GM19438 (cell line): Measurements from ENCODE around the gene SLC15A1.

Source experiments
- ATAC-seq: cut with Tn5 transposase; IDR thresholded peaks from one replicate; pipeline ENCODE4 v1.9.1; 2021; ENCODE audit warnings: low read depth; ENCODE audit not compliant: unreplicated experiment

Gene SLC15A1

GRCh38 chr13:98781470-98781869 lies 29.0 kb upstream of the SLC15A1 start:
- no peak for ATAC-seq

DNA sequence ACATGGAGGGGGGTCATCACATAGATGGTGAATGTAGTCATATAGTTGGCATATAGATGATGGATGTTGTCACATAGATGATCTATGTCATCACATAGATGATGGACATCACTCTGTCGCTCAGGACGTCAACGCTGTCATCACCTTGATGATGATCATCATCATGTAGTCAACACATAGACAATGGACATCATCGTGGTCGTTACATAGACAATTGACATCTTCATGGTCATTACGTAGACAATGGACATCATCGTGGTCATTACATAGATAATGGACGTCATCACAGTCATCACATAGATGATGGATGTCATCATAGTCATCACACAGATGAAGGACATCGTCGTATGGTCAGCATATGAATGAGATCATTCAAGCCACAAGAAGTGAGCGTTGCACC lies 28.6 kb upstream of the SLC15A1 start:
- no peak for ATAC-seq

- no peak for ATAC-seq
Measured at GRCh38 chr13:98780451-98780850, 28.0 kb upstream of the SLC15A1 start.

DNA sequence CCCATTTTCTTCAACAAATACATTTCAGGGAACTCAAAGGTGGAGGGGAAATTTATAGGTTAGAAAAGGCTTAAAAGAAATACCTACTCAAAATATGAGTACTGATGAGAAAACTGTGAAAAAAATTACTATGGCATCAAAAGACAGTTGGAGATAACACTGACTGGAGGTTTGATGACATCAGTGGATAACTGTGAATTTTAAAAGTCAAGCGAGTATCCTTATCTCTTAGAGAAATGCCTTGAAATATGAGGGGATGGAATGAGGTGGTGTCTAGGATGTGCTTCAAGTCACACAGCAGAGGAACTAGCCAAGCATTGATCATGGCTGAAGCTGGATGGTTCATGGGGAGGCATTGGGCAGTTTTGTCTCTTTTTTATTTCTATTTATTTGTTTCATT lies 27.2 kb upstream of the SLC15A1 start:
- ATAC-seq = no peak

- no peak for ATAC-seq
Measured at GRCh38 chr13:98778749-98779148, 26.3 kb upstream of the SLC15A1 start.

GRCh38 chr13:98776644-98777043 lies 24.2 kb upstream of the SLC15A1 start:
- no peak for ATAC-seq

DNA sequence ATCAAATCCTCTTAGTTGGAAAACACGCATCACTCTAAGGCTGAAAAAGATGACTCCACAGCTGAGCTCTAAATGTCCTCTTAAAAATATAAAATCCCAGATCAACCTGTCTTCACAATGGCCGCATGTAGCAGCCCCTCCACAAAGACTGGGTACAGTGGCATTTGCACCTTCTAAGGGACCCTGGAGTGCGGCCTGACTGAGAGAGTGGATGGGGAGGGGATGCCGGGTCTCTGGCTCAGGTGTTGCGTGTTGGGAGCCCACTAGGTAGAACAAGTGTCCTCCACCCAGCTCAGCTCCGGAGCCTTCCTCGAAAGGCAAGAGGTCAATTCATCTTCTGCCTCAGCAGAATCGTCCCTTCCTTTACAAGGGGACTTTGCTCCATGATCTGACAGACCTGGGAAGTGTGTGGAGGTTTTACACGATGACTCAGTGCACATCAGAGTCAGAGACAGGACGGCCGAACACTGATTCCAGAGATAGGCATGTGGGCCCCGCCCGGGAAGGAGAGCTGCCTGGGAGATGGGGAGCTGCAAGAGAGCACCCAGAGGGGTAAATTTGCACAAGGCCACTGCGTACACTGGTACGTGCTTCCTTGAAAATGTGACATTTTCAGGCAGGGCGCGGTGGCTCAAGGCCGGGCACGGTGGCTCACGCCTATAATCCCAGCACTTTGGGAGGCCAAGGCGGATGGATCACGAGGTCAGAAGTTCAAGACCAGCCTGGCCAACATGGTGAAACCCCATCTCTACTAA lies 23.5 kb upstream of the SLC15A1 start:
- no peak for ATAC-seq

GRCh38 chr13:98775386-98775785 lies 22.9 kb upstream of the SLC15A1 start:
- no peak for ATAC-seq

GRCh38 chr13:98774776-98775175 lies 22.3 kb upstream of the SLC15A1 start:
- ATAC-seq = no peak

- ATAC-seq = no peak
Measured at GRCh38 chr13:98773921-98774320, 21.4 kb upstream of the SLC15A1 start.

- no peak for ATAC-seq
Measured at GRCh38 chr13:98772794-98773452, 20.5 kb upstream of the SLC15A1 start.

DNA sequence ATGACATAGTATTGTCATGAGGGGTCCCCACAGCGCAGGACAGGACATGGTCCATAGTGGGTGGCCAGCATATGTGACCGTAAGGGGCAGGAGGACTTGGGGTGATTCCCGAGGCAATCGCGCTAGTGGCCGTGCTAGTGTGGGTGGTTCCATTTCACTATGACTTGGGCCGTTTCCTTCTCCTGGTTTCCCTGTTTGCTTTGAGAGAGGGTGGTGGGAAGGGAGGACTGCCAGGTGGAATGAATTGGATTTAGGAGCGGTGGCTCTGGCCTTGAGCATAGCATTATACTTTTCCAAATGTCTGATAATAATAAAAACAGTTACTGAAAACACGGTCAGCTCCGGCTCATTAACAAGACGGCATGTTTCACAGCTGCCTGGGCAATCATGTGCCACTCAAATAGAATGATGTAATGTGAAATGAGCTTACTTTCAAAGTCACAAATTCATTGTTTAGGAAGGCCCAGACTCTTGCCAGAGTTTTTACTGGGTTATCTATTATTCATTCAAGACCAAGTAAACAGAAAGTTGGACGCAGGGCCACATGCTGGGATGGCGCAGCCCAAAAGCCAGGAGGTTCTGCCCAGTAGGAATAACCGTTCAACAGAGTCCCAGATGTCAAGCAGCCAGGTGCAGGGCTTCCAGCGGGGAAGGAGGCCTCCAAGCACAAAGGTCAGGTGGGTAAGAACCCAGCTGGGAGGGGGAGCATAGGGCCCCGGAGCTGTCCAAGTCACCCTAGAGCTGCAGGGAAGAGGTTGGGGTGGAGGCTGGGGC lies 19.6 kb upstream of the SLC15A1 start:
- no peak for ATAC-seq

DNA sequence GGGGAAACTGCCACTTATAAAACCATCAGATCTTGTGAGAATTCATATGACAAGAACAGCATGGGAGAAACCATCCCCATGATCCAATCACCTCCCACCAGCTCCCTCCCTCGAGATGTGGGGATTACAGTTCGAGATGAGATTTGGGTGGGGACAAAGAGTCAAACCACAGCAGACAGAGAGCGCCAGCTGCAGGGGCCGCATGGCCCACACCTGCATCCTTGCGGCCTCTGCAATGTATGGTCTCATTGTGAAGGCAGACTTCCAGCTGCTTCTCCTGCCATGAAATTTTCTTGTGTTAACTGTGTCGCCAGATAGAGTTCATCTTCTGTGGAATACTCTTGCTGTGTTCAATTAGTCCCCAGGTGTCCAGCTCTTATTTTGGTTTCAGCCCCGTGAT lies 17.3 kb upstream of the SLC15A1 start:
- ATAC-seq = no peak

DNA sequence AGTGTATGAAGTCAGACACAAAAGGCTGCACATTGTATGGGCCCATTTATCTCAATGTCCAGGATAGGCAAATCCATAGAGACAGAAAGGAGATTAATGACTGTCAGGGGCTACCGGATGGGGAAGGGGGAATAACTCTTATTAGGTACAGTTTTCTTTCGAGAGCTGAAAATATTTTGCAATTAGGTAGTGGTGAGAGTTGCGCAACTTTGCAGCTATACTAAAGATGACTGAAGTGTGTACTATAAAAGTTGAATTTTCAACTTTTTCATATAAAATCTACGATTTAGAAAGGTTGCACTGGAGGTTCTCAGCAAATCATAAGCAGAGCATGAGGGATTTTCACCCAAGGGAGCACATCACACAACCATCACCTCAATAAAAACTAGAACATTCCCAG lies 16.1 kb upstream of the SLC15A1 start:
- ATAC-seq = no peak

DNA sequence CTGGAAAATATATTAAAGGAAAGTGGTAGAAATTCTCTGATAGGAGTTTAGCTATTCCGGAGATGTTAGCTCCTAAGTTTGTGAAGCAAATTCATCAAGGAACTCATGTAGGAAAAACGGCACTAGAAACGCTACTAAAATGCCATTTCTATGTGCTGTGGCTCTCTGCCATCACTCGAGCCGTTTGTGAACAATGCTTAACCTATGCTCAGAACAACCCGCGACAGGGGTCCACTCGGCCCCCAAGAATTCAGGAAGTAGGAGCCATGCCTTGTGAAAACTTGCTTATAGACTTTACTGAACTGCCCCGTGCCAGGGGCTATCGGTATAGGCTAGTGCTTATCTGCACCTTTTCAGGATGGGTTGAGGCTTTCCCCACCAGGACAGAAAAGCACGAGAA lies 14.2 kb upstream of the SLC15A1 start:
- no peak for ATAC-seq

DNA sequence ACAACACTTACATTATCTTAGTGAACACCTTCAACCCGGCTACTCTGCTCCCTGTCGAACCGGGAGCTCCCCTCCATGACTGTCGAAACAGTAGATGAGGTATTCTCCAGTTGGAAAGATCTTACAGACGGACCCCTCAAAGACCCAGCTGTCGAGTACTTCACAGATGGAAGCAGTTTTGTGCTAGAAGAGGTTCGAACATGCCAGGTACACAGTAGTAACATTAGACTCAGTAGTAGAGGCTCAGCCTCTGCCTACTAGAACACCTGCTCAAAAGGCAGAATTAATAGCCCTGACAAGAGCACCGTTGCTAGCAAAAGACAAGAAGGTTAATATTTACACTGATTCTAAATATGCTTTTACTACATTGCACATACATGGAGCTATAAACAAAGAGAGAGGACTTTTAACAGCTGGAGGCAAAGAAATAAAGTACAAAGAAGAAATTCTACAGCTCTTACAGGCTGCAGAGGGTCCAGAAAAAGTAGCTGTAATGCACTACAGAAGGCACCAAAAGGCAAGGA lies 13.6 kb upstream of the SLC15A1 start:
- no peak for ATAC-seq

- peak; percentile 13 for ATAC-seq
Measured at GRCh38 chr13:98761986-98762616, 9.6 kb upstream of the SLC15A1 start.

- peak; percentile 75 for ATAC-seq
Measured at GRCh38 chr13:98761126-98761985, 8.9 kb upstream of the SLC15A1 start.

DNA sequence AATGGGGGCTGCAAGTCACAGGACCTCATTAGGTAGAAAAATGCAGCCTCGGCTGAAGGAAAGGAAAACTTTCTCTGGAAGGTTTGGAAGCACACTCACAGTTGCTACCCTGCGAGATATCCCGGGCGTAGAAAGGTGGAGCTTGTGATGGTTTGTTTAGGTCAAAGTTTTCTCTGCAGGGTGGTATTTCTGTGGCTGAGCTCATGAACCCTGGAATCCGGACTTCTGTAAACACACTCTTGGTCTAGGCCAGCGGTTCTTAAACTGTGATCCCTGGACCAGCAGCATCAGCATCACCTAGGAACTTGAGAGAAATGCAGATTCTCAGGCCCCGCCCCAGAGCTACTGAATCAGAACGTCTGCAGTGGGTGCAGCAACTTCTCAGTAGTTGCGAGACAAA lies 3.3 kb upstream of the SLC15A1 start:
- ATAC-seq = no peak

- no peak for ATAC-seq
Measured at GRCh38 chr13:98755116-98755515, 2.6 kb upstream of the SLC15A1 start.
